Measurements from ENCODE around the gene DENND4A.

DNA sequence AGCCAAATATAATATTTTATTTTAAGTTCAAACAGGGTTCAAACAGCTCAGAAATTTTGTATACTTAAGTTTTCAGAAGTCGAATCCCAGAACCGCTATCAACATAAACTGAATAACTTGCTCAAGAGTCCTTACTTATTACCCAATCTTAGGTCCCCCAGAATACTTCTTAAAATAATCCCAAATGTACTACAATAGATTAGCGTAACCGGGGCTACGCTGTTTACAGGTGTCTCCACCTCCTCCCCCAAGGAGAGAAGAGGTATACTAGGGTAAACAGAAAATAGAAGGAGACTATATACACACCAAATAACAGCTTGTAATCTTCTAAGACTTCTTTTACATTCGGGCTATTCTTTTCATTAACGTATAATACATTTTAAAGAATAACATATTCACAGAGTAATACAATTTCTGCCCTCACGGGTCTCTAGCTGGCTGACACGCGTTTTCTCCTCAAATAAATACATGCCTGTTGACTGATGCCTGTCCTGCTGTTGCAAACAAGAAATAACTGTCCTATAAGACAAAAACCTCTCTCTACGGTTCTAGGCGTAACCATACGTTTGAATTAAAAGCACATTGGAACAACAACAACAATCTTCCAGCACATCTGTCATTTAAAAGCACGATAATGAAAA is 1.3 kb downstream of the DENND4A start:
- TF ChIP-seq ARNTL (CRISPR knock-in tag; IDR thresholded peaks at IDR 0.05; ENCODE audit: borderline replicate concordance, low read depth) (no peak), GLIS3 (CRISPR knock-in tag; IDR thresholded peaks at IDR 0.05) (no peak)
- TF ChIP-seq, protein P1, sequence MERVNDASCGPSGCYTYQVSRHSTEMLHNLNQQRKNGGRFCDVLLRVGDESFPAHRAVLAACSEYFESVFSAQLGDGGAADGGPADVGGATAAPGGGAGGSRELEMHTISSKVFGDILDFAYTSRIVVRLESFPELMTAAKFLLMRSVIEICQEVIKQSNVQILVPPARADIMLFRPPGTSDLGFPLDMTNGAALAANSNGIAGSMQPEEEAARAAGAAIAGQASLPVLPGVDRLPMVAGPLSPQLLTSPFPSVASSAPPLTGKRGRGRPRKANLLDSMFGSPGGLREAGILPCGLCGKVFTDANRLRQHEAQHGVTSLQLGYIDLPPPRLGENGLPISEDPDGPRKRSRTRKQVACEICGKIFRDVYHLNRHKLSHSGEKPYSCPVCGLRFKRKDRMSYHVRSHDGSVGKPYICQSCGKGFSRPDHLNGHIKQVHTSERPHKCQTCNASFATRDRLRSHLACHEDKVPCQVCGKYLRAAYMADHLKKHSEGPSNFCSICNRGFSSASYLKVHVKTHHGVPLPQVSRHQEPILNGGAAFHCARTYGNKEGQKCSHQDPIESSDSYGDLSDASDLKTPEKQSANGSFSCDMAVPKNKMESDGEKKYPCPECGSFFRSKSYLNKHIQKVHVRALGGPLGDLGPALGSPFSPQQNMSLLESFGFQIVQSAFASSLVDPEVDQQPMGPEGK (CRISPR knock-in tag; IDR thresholded peaks at IDR 0.05; ENCODE audit: borderline replicate concordance): no peak

All from SK-N-SH treated with all-trans-retinoic acid at 6 μM for 48 hours (cell line).